Measurements from ENCODE around the gene ACOX2.
A peak's percentile ranks its signal among the peaks of the same experiment; 100 is the strongest.

The ACOX2 gene

GRCh38 chr3:58539626-58540025 lies 2.6 kb upstream of the ACOX2 start:
- Histone ChIP-seq H3K9me3 (no peaks in the 10 kb centered on the region), H3K36me3 (peaks cover 0 to 3% (median 0%) of the 10 kb centered on the region in 3 donors), H3K27me3 (no peaks in the 10 kb centered on the region), H3K4me3 (no peak overlapping the region), H3K27ac (no peak overlapping the region), H3K4me1 (peaks cover 0 to 26% (median 19%) of the 10 kb centered on the region in 4 donors)
- intact Hi-C loops (cut with DNase I; ENCODE audit: low total_unique reads), result no loop called here
- TF ChIP-seq, protein P1, sequence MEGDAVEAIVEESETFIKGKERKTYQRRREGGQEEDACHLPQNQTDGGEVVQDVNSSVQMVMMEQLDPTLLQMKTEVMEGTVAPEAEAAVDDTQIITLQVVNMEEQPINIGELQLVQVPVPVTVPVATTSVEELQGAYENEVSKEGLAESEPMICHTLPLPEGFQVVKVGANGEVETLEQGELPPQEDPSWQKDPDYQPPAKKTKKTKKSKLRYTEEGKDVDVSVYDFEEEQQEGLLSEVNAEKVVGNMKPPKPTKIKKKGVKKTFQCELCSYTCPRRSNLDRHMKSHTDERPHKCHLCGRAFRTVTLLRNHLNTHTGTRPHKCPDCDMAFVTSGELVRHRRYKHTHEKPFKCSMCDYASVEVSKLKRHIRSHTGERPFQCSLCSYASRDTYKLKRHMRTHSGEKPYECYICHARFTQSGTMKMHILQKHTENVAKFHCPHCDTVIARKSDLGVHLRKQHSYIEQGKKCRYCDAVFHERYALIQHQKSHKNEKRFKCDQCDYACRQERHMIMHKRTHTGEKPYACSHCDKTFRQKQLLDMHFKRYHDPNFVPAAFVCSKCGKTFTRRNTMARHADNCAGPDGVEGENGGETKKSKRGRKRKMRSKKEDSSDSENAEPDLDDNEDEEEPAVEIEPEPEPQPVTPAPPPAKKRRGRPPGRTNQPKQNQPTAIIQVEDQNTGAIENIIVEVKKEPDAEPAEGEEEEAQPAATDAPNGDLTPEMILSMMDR (IDR thresholded peaks at IDR 0.05), result no peak
- no peak for DNase-seq

DNA sequence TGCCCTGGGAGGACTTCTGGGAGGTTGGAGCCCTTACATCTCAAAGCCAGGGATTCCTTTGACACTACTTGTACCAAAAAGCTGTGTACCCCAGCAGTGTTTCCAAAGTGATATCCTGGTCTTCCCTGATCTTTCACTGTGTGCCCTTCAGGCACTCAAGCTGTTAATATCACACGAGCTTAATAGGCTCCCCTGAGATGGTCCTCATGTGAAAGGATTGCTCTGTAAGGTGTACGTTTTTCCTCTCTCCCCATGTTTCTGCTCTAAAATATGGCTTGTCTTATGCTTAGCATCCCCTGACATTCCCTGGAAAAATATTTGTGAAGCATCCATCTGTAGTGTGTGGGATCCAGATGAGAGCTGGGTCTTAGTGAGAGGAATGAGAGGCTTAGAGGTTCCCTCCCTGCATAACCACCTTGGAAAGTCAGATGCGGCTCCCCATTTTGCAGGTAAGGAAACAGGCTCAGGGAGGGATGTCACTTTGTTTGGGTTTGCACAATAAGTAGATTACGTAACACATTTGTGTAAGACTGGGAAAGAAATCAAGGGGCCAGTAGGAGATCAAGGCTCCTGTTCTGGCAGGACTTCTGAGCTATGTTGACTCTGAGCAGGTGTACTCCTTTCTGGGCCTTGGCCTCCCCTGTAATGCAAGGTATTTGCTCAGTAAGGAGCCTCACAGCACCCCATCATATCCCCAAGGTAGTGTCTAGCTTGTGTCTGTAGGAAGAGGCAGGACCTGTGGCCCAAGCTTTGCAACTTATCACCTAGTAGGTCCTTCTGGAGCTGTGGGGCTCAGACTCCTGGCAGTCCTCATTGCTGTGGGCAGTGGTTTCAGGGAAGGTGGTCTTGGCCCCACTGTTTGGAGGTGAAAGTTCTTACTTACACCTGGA lies 667 bp upstream of the ACOX2 start:
- H3K36me3 ChIP-seq, result peaks cover 0 to 17% (median 14%) of the 10 kb centered on the region in 3 donors
- no peak overlapping the region for H3K4me3 ChIP-seq
- peaks cover 0 to 29% (median 22%) of the 10 kb centered on the region in 4 donors for H3K4me1 ChIP-seq
- intact Hi-C loops (cut with DNase I; ENCODE audit: low total_unique reads), result no loop called here
- no peaks in the 10 kb centered on the region for H3K9me3 ChIP-seq
- H3K27ac ChIP-seq, result peak overlapping the region; percentile 74 to 83
- TF ChIP-seq, protein P1 (IDR thresholded peaks at IDR 0.05), result no peak
- no peaks in the 10 kb centered on the region for H3K27me3 ChIP-seq
- DNase-seq, result no peak

GRCh38 chr3:58535531-58536500 lies 1.2 kb downstream of the ACOX2 start:
- no peak for DNase-seq
- Histone ChIP-seq H3K27ac (peak overlapping the region; percentile 74 to 83), H3K4me1 (peaks cover 0 to 30% (median 23%) of the 10 kb centered on the region in 4 donors), H3K36me3 (peaks cover 12 to 27% (median 25%) of the 10 kb centered on the region in 3 donors), H3K27me3 (no peaks in the 10 kb centered on the region), H3K4me3 (peak overlapping the region; percentile 46), H3K9me3 (no peaks in the 10 kb centered on the region)
- TF ChIP-seq, protein P1 (IDR thresholded peaks at IDR 0.05), result no peak
- intact Hi-C loops (cut with DNase I; ENCODE audit: low total_unique reads), result no loop called here

DNA sequence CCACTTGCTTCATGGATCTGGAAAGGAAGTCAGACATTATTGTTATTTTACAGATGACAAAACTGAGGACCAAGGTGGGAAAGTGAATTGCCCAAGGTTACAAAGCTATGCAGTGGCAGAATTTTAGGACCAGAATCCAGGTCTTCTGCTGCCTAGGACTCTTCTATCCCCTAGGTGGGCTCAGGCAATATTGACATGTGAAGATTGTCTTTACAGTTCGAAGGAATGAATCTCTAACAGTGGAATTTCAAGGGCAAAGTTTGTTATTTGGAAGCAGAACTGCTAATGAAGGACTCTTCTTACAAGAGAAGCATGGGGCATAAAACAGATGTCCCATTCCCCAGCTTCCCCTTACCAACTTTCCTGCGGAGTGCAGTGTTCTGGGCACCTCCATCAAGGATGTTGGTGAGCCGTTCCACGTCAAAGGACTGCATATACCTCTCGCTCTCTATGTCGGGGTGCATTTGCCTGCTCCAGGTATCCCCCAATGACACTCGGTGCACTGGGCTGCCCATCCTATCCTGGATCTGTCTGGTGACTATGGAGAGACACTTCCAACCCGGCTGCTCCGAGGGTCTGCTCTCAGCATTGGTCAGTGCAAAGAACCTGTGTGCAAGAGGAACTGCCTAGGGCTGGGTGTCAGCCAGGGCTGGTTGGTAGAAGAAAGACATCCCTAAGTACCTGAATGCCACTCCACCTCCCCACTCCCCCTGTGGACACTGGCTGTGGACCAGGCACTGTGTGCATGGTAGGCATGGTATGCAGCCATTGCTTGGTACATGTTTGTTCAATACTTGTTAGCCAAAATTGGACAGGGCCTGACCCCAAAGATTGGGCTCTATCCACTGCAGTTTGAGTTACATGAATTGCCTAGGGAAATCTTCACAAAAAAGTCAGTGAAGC lies 2.1 kb downstream of the ACOX2 start:
- H3K27me3 ChIP-seq, result no peaks in the 10 kb centered on the region
- H3K36me3 ChIP-seq, result peaks cover 13 to 36% (median 35%) of the 10 kb centered on the region in 3 donors
- H3K4me3 ChIP-seq, result no peak overlapping the region
- no peaks in the 10 kb centered on the region for H3K9me3 ChIP-seq
- no peak for DNase-seq
- intact Hi-C loops (cut with DNase I; ENCODE audit: low total_unique reads), result no loop called here
- TF ChIP-seq, protein P1 (IDR thresholded peaks at IDR 0.05), result no peak
- peaks cover 0 to 30% (median 23%) of the 10 kb centered on the region in 4 donors for H3K4me1 ChIP-seq
- no peak overlapping the region for H3K27ac ChIP-seq

Measured in tibial artery (tissue), 4 donors.